MM.1S (cell line): ENCODE measurements around the gene OBSL1.

Source experiments
- DNase-seq: peaks from one replicate; pipeline ENCODE4 v3.0.0-alpha.2; 2015
- H2AFZ ChIP-seq: fragments of 300-600 bp; sonication (generic); 2 replicates; pipeline ENCODE4 v1.6.0; 2016; ENCODE audit warnings: antibody characterized with exemption, low read length
- H3F3A ChIP-seq: fragments of 300-600 bp; sonication (generic); 2 replicates; pipeline ENCODE4 v1.6.1; 2016; ENCODE audit warnings: mild to moderate bottlenecking, antibody characterized with exemption, low read length, moderate library complexity, mixed read lengths; ENCODE audit not compliant: insufficient read depth
- H3K27ac ChIP-seq: fragments of 300-600 bp; sonication (generic); 2 replicates; pipeline ENCODE4 v1.5.1; 2016; ENCODE audit warnings: mild to moderate bottlenecking, low read length
- H3K27me3 ChIP-seq: fragments of 300-600 bp; sonication (generic); replicated peaks from 2 replicates; pipeline ENCODE4 v1.6.0; 2016; ENCODE audit warnings: low read length; ENCODE audit not compliant: insufficient read depth
- H3K36me3 ChIP-seq: fragments of 300-600 bp; sonication (generic); replicated peaks from 2 replicates; pipeline ENCODE4 v1.6.1; 2016; ENCODE audit warnings: mild to moderate bottlenecking, low read length, mixed read lengths; ENCODE audit not compliant: insufficient read depth
- H3K4me1 ChIP-seq: fragments of 300-600 bp; sonication (generic); 2 replicates; pipeline ENCODE4 v1.6.1; 2016; ENCODE audit warnings: low read length, mixed read lengths
- H3K4me2 ChIP-seq: fragments of 300-600 bp; sonication (generic); 2 replicates; pipeline ENCODE4 v1.6.0; 2016; ENCODE audit warnings: low read depth, low read length
- H3K4me3 ChIP-seq: fragments of 300-600 bp; sonication (generic); 2 replicates; pipeline ENCODE4 v1.5.1; 2016; ENCODE audit warnings: low read length, mixed read lengths
- H3K79me2 ChIP-seq: fragments of 300-600 bp; sonication (generic); 2 replicates; pipeline ENCODE4 v1.6.1; 2016; ENCODE audit warnings: mixed run types, low read length, mixed read lengths
- H3K9ac ChIP-seq: fragments of 300-600 bp; sonication (generic); 2 replicates; pipeline ENCODE4 v1.6.1; 2016; ENCODE audit warnings: low read length, mixed read lengths
- H3K9me2 ChIP-seq: fragments of 300-600 bp; sonication (generic); replicated peaks from 2 replicates; pipeline ENCODE4 v1.6.1; 2016; ENCODE audit warnings: mild to moderate bottlenecking, low read length, mixed read lengths; ENCODE audit not compliant: insufficient read depth
- H3K9me3 ChIP-seq: fragments of 300-600 bp; sonication (generic); replicated peaks from 2 replicates; pipeline ENCODE4 v1.6.1; 2016; ENCODE audit warnings: mild to moderate bottlenecking, low read length, mixed read lengths; ENCODE audit not compliant: insufficient read depth
- H4K20me1 ChIP-seq: fragments of 300-600 bp; sonication (generic); 2 replicates; pipeline ENCODE4 v1.6.1; 2016; ENCODE audit warnings: mild to moderate bottlenecking, low read length, moderate library complexity, mixed read lengths; ENCODE audit not compliant: insufficient read depth
- CTCF ChIP-seq: fragments of 300-600 bp; sonication (generic); IDR thresholded peaks from 2 replicates; pipeline ENCODE4 v1.5.1; 2016; ENCODE audit warnings: antibody characterized with exemption, low read length, mixed read lengths
- EZH2 ChIP-seq: fragments of 300-600 bp; sonication (generic); optimal IDR thresholded peaks from 2 replicates; pipeline ENCODE3; 2017; ENCODE audit warnings: low read depth, mild to moderate bottlenecking, antibody characterized with exemption, low read length, mixed read lengths
- EZH2phosphoT487 ChIP-seq: fragments of 300-600 bp; sonication (generic); IDR thresholded peaks from 2 replicates; pipeline ENCODE4 v1.6.1; 2018; ENCODE audit warnings: antibody characterized with exemption, low read length

OBSL1 gene

GRCh38 chr2:219562049-219563020, 9.0 kb downstream of the OBSL1 start:
- H2AFZ ChIP-seq, result no peak overlapping the region
- H3K27ac ChIP-seq, result no peak overlapping the region
- TF ChIP-seq EZH2 (no peak), EZH2phosphoT487 (no peak), CTCF (no peak)
- peaks cover 97% of the 10 kb centered on the region for H3K27me3 ChIP-seq
- no peaks in the 10 kb centered on the region for H4K20me1 ChIP-seq
- no peaks in the 10 kb centered on the region for H3K4me1 ChIP-seq
- no peaks in the 10 kb centered on the region for H3K9me3 ChIP-seq
- no peak overlapping the region for H3K9ac ChIP-seq
- DNase-seq, result no peak
- no peaks in the 10 kb centered on the region for H3K9me2 ChIP-seq
- no peaks in the 10 kb centered on the region for H3K36me3 ChIP-seq
- H3K4me3 ChIP-seq, result no peak overlapping the region
- no peaks in the 10 kb centered on the region for H3F3A ChIP-seq
- H3K4me2 ChIP-seq, result no peak overlapping the region
- H3K79me2 ChIP-seq, result no peaks in the 10 kb centered on the region

- H3K9ac ChIP-seq, result no peak overlapping the region
- H3K9me3 ChIP-seq, result no peaks in the 10 kb centered on the region
- no peaks in the 10 kb centered on the region for H3K79me2 ChIP-seq
- H3K4me3 ChIP-seq, result no peak overlapping the region
- TF ChIP-seq EZH2phosphoT487, result no peak
- TF ChIP-seq CTCF, result no peak
- TF ChIP-seq EZH2, result no peak
- no peaks in the 10 kb centered on the region for H3K36me3 ChIP-seq
- no peaks in the 10 kb centered on the region for H3F3A ChIP-seq
- H4K20me1 ChIP-seq, result no peaks in the 10 kb centered on the region
- no peaks in the 10 kb centered on the region for H3K9me2 ChIP-seq
- H3K4me1 ChIP-seq, result no peaks in the 10 kb centered on the region
- no peak overlapping the region for H2AFZ ChIP-seq
- DNase-seq, result no peak
- no peak overlapping the region for H3K4me2 ChIP-seq
- H3K27me3 ChIP-seq, result peaks cover 97% of the 10 kb centered on the region
- H3K27ac ChIP-seq, result no peak overlapping the region
Observed at GRCh38 chr2:219561179-219562048, 9.9 kb downstream of the OBSL1 start.

- Histone ChIP-seq H2AFZ (no peak overlapping the region), H3K9me3 (no peaks in the 10 kb centered on the region), H3K27ac (no peak overlapping the region), H3K9me2 (no peaks in the 10 kb centered on the region), H3K4me1 (no peaks in the 10 kb centered on the region), H3K9ac (no peak overlapping the region), H3K4me3 (no peak overlapping the region), H3K36me3 (no peaks in the 10 kb centered on the region), H3K4me2 (no peak overlapping the region), H3K27me3 (peaks cover 97% of the 10 kb centered on the region), H4K20me1 (no peaks in the 10 kb centered on the region), H3K79me2 (no peaks in the 10 kb centered on the region), H3F3A (no peaks in the 10 kb centered on the region)
- no peak for TF ChIP-seq CTCF
- no peak for TF ChIP-seq EZH2
- no peak for TF ChIP-seq EZH2phosphoT487
- no peak for DNase-seq
Observed at GRCh38 chr2:219560893-219561178, 10.5 kb downstream of the OBSL1 start.
